Lower lobe of right lung (tissue), 2 donors: ENCODE data around the gene OCEL1. TPM values are rescaled to one million over a fixed set of nuclear protein-coding genes. Genes with fewer than 3 reads are reported as not detected.

Source experiments
- ATAC-seq, 2 donors: fragments of 200-7000 bp; cut with Tn5 transposase; one replicate each; pipeline ENCODE4 v1.9.1; 2020 to 2022; ENCODE audit warnings: mild to moderate bottlenecking in 2 of 2, moderate library complexity in 2 of 2
- DNase-seq: peaks from one replicate; pipeline ENCODE4 v3.0.0-alpha.2; 2020
- H3K27ac ChIP-seq: fragments of 200-600 bp; one replicate; pipeline ENCODE4 v1.8.0; 2022
- H3K27me3 ChIP-seq: fragments of 200-600 bp; one replicate; pipeline ENCODE4 v1.8.0; 2022; ENCODE audit warnings: low read depth
- H3K36me3 ChIP-seq: fragments of 200-600 bp; one replicate; pipeline ENCODE4 v1.8.0; 2022; ENCODE audit warnings: mild to moderate bottlenecking
- H3K4me1 ChIP-seq: fragments of 200-600 bp; one replicate; pipeline ENCODE4 v1.8.0; 2022
- H3K4me3 ChIP-seq: fragments of 200-600 bp; one replicate; pipeline ENCODE4 v1.8.0; 2022; ENCODE audit warnings: mild to moderate bottlenecking
- H3K9me3 ChIP-seq: fragments of 200-600 bp; one replicate; pipeline ENCODE4 v1.8.0; 2022
- intact Hi-C: fragments of 100-400 bp; cut with DNase I; formaldehyde crosslinking; loops from one replicate; pipeline ENCODE4 v1.11.0; 2022
- total RNA-seq: library from RNA; stranded (reverse); fragmentation: NEBNext Ultra II Directional; extraction: Animal tissue kit (Norgen Biotek cat#: 25700); gene quantifications from one replicate; pipeline ENCODE4 v1.2.1, GENCODE V29; 2021
- TF ChIP-seq, protein P1 (sequence below): fragments of 200-600 bp; IDR thresholded peaks from one replicate; pipeline ENCODE4 v1.8.0; 2022; ENCODE audit warnings: antibody characterized with exemption, mild to moderate bottlenecking
- donor health status: DM: no; HTN: yes; CAD: no; lungs with severe emphysema.

Gene OCEL1
- total RNA-seq, 1 donor from 2014 or later, result 37.2 TPM

DNA sequence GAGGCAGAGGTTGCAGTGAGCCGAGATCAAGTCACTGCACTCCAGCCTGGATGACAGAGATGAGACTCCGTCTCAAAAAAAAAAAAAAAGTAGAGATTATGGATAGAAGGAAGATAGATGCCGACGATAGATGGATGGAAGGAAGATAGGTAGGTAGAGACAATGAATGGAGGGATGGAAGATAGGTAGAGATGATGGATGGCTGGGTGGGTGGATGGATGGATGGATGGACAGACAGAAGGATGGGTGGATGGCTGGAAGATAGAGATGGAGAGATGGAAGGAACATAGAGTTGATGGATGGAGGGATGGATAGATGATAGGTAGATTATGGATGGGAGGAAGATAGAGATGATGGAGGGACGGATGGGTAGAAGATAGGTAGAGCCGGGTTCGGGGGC, 29.4 kb upstream of the OCEL1 start:
- ATAC-seq, result no peak
- TF ChIP-seq, protein P1, sequence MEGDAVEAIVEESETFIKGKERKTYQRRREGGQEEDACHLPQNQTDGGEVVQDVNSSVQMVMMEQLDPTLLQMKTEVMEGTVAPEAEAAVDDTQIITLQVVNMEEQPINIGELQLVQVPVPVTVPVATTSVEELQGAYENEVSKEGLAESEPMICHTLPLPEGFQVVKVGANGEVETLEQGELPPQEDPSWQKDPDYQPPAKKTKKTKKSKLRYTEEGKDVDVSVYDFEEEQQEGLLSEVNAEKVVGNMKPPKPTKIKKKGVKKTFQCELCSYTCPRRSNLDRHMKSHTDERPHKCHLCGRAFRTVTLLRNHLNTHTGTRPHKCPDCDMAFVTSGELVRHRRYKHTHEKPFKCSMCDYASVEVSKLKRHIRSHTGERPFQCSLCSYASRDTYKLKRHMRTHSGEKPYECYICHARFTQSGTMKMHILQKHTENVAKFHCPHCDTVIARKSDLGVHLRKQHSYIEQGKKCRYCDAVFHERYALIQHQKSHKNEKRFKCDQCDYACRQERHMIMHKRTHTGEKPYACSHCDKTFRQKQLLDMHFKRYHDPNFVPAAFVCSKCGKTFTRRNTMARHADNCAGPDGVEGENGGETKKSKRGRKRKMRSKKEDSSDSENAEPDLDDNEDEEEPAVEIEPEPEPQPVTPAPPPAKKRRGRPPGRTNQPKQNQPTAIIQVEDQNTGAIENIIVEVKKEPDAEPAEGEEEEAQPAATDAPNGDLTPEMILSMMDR, result no peak
- H3K4me3 ChIP-seq, result no peak overlapping the region
- no peak for DNase-seq
- no peaks in the 10 kb centered on the region for H3K9me3 ChIP-seq
- intact Hi-C loops, result no loop called here
- H3K36me3 ChIP-seq, result peaks cover 96% of the 10 kb centered on the region
- H3K4me1 ChIP-seq, result no peaks in the 10 kb centered on the region
- H3K27me3 ChIP-seq, result no peaks in the 10 kb centered on the region
- H3K27ac ChIP-seq, result no peak overlapping the region

DNA sequence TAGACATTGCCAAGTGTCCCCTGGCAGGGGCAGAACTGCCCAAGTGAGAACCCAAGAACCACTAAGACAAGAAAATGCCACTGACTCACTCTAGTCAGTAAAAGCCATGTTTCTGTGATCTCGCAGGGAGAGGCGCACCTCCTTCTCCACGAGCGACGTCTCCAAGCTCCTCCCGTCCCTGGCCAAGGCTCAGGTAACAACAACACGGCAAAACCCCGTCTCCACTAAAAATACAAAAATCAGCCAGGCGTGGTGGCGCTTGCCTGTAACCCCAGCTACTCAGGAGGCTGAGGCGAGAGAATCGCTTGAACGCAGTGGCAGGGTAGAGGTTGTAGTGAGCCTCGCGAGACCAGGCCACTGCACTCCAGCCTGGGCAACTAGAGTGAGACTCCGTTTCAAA, 28.4 kb upstream of the OCEL1 start:
- TF ChIP-seq, protein P1, result no peak
- Histone ChIP-seq H3K4me1 (no peaks in the 10 kb centered on the region), H3K27ac (no peak overlapping the region), H3K36me3 (peaks cover 96% of the 10 kb centered on the region), H3K9me3 (no peaks in the 10 kb centered on the region), H3K27me3 (no peaks in the 10 kb centered on the region), H3K4me3 (no peak overlapping the region)
- intact Hi-C loops, result no loop called here
- DNase-seq (no peak), ATAC-seq (no peak)

DNA sequence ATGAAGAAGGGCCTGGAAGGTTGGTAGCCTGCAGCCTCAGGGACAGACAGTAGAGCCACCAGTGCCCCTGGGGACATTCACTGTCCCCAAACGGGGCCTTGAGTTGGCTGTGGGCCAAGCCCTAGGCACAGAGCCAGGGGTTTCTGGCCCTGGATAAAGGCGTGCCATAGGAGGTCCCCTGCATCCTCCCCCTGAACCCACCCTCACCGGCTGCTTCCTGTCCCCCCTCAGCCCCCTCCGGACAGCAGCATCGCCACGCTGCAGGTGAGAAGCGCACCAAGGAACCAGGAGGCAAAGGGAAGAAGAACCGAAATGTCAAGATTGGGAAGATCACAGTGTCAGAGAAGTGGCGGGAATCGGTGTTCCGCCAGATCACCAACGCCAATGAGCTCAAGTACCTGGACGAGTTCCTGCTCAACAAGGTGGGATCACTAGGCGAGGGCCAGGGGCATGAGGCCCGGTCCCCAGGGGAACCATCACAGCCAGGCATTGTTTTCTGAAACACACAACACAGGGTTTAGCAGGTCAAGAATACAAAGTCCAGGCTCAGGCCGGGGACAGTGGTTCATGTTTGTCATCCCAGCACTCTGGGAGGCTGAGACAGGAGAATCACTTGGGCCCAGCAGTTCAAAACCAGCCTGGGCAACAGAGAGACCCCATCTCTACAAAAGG, 25.5 kb upstream of the OCEL1 start:
- Histone ChIP-seq H3K4me3 (no peak overlapping the region), H3K36me3 (peaks cover 96% of the 10 kb centered on the region), H3K4me1 (no peaks in the 10 kb centered on the region), H3K9me3 (no peaks in the 10 kb centered on the region), H3K27ac (no peak overlapping the region), H3K27me3 (no peaks in the 10 kb centered on the region)
- ATAC-seq (no peak), DNase-seq (no peak)
- intact Hi-C loops, result no loop called here
- TF ChIP-seq, protein P1, result no peak

DNA sequence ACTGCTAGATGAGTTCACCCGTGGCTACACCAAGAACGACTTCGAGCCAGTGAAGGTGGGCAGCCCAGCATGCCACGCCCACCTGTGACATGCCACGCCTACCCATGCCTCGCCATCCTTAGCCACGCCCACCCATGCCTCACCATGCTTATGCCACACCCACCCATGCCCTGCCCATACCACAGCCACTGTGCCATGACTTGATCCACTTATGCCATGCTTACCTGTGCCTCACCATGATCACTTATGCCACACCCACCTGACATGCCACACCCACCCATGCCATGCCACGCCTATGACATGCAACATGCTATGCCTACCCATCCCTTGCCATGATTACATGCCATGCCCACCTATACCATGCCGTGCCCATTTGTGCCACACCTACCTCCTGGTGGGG, 23.8 kb upstream of the OCEL1 start:
- no peaks in the 10 kb centered on the region for H3K9me3 ChIP-seq
- no peaks in the 10 kb centered on the region for H3K4me1 ChIP-seq
- intact Hi-C loops, result no loop called here
- TF ChIP-seq, protein P1, result no peak
- no peaks in the 10 kb centered on the region for H3K27me3 ChIP-seq
- no peak overlapping the region for H3K4me3 ChIP-seq
- ATAC-seq (no peak), DNase-seq (no peak)
- H3K36me3 ChIP-seq, result peaks cover 100% of the 10 kb centered on the region
- no peak overlapping the region for H3K27ac ChIP-seq

DNA sequence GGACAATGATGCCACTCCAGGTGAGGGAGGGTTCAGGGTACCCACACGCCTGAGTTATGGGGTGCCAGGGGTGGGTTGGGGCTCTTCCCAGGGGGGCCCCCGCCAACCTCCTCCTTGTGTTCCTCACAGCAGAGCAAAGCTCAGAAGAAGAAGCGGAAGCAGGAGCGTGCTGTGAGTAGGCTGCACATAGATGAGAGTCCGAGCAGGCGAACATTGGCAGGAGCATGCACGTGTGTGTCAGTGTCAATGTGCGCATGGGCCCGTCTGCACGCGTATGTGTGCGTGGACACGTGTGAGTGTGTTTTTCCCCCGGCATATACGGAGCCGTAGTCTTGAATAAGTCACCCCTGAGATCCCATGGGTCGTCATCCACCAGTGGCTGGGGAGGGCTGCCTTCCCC, 23.3 kb upstream of the OCEL1 start:
- Histone ChIP-seq H3K27me3 (no peaks in the 10 kb centered on the region), H3K36me3 (peaks cover 100% of the 10 kb centered on the region), H3K9me3 (no peaks in the 10 kb centered on the region), H3K4me3 (no peak overlapping the region), H3K27ac (no peak overlapping the region), H3K4me1 (no peaks in the 10 kb centered on the region)
- DNase-seq (no peak), ATAC-seq (no peak)
- intact Hi-C loops, result no loop called here
- TF ChIP-seq, protein P1, result no peak
